ENCODE data around the gene EIF4B. TPM values are rescaled to one million over a fixed set of nuclear protein-coding genes. Genes with fewer than 3 reads are reported as not detected.
A peak's percentile ranks its signal among the peaks of the same experiment; 100 is the strongest.

The EIF4B gene
- total and polyA plus RNA-seq, 2 of the 13 experiments (the other 11 are each of a cell fraction or from before 2014, with no cell fraction given): 416 to 548 TPM

- peak; percentile 95 for TF ChIP-seq CTCF (CRISPR knock-in tag; IDR thresholded peaks at IDR 0.05)
- TF ChIP-seq ATF2 (CRISPR knock-in tag; IDR thresholded peaks at IDR 0.05): peak; percentile 40; the same call in 1 of the 2 replicates
- peak; percentile 43 for TF ChIP-seq ZNF781 (CRISPR knock-in tag; IDR thresholded peaks at IDR 0.05; ENCODE audit: borderline replicate concordance, not compliant biosample characterization)
- TF ChIP-seq ZC3H13 (CRISPR knock-in tag; IDR thresholded peaks at IDR 0.05): no peak
- TF ChIP-seq THAP9 (CRISPR knock-in tag; IDR thresholded peaks at IDR 0.05; ENCODE audit: borderline replicate concordance): peak; percentile 52; the same call in 1 of the 2 replicates
- TF ChIP-seq ZNF710 (CRISPR knock-in tag; IDR thresholded peaks at IDR 0.05; ENCODE audit: borderline replicate concordance): 0 out of 2 replicates have a peak, but pooled peaks have one; percentile 25
- 0 out of 2 replicates have a peak, but pooled peaks have one; percentile 29 for TF ChIP-seq ZBTB20 (CRISPR knock-in tag; IDR thresholded peaks at IDR 0.05; ENCODE audit: borderline replicate concordance, low read depth)
These were observed 60.0 kb downstream of the EIF4B start (continued) for GRCh38 chr12:53065975-53066931.
